GM19468 (cell line): ENCODE results near the gene ROR2.

Experiments
- ATAC-seq: cut with Tn5 transposase; IDR thresholded peaks from one replicate; pipeline ENCODE4 v1.9.1; 2021; ENCODE audit warnings: mild to moderate bottlenecking, moderate library complexity, moderate number of reproducible peaks; ENCODE audit not compliant: unreplicated experiment; ENCODE audit errors: extremely low read depth

Gene ROR2

DNA sequence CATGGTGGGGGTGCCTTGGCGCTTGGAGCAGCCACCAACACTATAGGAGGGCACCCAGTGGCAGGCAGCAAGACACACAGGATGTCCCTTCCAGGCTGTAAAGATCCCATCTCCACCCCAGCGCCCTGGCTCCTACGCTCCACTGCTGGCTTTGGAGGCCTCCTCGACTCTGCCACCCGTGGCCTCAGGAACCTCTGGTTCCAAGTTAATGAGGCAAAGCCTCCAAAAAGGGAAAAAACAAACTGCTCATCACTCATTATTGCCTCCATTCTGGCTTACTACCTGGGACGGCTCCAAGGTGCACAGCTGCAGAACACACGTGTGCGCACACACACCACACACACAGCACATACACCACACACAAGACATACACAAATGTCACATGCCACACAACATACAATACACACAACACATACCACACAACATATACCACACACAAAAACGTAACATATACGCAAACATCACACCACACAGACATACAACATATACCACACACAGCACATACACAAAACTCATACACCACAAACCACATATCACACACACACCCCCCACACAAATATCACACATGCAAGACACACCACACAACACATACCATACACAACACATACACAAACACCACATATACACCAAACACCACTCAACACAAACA lies 45.3 kb downstream of the ROR2 start:
- no peak for ATAC-seq

DNA sequence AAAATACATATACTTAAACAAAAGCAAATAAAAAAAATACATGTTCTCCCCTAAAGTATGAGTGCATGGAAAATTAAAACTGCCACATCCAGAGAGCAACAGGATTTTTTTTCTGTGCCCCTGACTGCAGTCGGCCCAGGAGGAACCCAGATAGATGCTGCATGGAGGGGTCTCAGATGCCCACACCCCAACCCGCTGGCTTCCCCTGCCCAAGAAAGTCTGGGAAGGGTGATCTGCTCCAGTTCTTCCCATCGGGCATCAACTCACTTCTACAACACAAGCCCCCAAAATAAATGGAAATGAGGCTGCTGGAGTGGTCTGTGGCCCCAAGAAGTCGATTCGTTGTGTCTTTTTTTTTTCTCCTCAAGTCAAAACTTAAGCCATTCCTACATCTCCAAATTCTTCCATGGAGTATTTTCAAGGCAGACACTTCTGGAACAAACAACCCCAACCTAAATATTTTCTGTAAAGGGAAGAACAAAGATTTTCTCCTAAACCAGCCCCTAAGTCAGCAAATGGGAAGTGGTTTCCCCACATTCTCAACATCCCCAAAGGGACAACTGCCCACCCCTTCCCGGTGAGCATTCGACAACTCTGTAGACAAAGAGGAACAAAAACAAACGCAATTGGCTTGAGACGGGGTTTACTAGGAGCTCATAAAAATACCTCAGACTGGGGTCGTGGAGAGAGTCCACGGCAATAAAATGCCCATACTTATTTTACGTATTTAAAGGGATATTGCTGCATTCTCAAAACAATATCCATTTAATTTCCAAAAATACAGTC lies 46.7 kb downstream of the ROR2 start:
- no peak for ATAC-seq

DNA sequence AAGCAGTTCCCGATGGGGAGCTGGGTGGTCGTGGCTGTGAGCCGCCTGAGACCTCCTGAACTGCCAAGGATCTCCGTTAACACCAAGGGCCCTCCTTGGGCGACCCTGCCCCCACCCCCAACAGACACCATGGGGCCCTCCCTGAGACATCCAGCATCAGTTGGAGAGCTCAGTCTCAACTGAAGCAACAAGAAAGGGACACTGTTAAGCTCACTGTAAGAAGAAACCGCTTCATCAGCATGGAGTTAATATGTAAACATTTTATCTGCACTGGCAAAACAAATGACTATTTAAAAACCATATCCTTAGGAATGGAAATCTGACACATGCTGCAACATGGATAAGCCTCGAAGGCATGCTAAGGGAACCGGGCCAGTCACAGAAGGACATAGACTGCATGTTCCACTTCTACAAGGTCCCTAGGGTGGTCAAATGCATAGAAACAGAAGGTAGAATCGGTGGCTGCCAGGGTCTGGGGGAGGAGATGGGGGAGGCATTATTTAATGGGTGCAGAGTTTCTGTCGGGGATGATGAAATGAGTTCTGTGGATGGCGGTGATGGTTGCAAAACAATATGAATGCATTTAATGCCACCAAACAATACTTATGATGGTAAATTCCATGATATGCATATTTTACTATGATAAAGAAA lies 47.4 kb downstream of the ROR2 start:
- no peak for ATAC-seq

DNA sequence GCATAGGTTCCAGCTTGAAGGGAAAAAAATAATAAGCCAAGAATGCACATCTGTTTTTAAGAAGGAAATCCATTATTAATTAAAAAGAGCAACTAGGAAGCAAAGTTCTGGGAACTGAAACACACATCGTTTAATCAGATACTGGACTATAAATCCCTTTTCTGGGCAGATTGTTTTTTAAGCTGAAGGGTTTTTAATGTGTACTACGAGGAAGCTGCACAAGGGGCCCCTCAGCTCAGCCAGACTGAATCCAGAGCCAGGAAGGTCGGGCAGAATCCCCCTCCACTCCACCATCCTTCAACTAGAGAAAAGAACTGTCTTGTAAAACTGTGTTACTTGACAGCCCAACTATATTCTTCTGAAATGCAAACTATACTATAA lies 49.2 kb downstream of the ROR2 start:
- no peak for ATAC-seq

DNA sequence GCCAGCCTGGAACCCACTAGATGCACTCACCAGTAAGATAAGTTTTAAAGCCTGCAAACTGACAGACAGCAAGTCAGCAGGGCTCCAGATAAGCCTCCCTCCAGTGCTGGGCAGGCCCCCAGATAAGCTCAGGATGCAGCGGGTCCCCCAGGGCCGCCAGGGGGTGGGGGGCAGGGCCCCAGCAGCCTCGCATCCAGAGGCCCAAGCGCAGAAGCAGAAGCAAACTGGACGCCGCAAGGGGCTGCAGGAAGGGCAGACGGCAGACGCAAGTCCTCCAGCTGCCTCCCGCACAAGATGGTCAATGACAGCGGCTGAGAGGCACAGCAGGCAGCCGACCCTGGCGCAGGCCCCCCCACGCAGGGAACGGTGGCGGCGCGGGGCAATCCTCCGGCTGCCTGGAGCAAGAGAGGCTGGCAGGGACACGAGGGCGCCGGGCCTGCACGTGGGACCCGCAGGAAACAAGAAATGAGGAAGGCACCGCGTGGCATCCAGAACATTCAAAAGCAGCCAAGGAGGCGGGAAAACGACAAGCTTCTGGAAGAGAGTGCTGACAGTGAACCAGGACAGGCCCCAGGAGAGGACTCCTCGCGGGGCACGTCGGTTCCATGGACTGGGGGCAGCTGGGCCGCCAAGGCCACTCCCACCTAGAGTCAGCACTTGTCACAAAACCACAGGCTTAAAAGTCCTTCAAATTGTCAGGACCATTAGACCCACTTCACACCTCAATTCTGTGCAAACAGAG lies 49.8 kb downstream of the ROR2 start:
- ATAC-seq, result no peak

DNA sequence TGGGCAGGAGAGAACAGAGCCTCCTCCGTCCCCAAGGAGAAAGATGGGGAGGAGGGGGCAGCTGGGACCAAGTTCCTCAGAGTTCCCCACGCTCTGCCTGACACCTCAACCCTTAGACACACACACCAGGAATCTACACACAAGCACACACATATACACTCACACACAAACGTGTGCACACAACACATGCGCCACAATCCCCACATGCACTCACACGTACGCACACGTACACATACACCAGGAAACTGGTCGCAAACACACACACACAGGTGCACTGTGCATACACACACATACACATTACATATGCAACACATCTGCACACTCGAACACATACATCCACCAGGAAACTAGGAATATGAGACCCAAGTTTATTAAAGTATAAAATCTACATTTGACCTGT lies 50.4 kb downstream of the ROR2 start:
- no peak for ATAC-seq

DNA sequence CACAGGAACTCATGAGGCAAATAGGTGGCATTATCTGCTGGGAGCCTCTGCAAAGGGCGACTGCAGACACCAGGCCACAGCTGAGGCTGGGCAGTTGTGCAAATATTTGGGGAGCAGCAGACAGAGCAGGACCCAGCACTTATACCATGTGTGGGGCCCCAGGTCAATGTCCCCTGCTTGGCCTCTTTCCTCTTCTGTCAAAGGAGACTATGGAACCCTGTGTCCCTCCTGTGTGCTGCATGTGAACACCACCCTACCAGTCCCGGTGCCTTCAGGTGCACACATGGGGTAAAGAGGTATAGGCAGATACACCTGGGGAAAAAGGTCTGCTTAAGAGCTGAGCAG lies 50.8 kb downstream of the ROR2 start:
- no peak for ATAC-seq

DNA sequence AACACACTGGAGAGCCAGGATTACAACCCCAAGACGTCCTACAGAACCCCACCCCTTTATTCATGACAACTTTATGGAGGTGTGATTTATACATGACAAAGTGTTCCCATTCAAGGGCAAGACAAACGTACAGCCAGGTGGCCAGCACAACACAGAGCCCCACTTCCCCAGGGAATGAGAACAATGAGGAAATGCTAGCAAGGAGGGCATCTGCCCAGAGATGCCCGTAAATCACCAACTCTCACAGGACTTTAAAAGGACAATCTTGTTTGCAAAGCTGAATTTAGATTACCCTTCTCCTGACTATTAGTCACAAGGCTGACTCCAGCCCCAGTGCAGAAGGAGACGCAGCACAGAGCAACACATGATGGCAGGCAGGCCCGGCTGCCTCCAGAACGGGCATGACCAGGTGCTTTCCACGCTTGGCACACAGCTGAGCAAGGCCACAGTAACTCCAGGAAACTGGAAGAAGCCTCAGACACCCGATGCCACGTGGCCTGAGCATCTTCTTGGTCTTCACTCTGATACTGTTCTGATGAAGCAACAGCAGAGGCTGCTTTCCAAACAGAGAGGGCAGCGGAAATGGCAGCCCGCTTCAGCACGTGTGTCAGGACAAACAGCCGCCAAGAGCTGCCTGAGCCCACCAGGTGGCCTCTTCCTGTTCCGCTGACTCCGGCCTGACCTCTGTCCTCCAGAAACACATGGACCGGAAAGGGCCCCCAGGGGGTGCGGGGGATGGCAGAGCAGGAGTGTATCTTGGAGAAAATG lies 51.4 kb downstream of the ROR2 start:
- ATAC-seq, result no peak

DNA sequence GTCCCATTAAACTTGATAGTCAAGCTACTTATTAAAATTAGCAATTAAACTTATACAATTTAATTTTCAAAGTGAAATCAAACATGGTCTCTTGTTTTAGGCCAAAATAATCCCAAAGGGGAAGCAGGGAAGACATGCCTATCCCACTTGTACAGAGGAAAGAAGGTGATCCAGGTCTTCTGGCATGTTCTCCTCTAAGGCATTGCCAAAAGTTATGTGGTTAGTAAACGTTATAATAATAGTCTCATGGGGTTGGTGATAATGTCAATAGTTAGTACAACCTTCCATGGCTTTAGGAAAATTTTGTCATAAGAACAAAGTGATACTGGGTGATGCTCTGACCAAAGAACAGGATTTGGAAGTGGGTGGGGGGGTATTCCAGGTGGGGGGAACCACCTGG lies 52.8 kb downstream of the ROR2 start:
- ATAC-seq, result no peak

DNA sequence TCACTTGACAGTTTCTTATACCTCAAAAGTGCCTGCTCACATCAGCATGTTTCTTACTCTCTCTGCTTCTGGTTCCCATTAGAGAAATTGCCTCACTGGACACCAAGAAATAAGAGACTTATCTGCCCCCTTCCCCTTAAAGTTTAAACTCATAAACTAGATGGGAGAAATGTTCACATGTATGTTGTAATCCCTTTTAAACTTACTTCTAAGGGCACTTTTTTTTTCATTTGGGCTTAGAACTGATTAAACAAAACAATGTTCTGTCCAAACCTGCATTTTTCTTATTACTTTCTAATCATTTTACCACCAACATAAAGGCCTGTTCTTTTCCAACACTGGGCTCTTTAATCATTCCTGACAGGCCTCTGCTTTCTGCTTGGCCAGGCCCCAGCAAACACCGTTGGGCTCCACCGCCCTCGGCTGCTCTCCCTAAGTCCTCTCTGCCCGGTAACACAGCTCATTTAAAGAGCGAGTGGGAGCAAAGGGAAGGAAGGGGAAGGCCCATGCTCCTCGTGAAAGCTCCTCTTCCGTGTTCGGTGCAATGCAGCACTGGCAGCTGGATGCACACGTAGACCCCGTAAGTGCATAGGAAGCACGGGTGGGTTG lies 53.4 kb downstream of the ROR2 start:
- no peak for ATAC-seq

DNA sequence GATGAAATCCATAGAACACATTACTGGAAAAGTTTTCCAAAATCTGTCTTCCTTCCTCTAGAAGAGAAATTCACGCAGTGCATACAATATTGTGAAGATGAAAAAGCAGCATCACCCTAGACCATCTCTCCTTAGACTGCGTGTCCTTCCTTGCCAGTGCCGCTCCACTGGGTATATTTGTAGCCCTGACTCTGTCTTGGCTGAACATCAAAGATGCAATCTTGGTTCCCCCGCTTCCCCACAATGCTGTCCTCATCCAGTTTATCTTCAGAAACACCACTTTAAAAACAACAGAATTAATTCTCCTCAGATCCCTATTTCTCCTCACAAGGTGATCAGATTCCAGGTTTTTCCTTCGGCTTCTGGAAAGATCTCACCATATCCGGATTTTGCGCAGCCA lies 53.9 kb downstream of the ROR2 start:
- ATAC-seq, result no peak

DNA sequence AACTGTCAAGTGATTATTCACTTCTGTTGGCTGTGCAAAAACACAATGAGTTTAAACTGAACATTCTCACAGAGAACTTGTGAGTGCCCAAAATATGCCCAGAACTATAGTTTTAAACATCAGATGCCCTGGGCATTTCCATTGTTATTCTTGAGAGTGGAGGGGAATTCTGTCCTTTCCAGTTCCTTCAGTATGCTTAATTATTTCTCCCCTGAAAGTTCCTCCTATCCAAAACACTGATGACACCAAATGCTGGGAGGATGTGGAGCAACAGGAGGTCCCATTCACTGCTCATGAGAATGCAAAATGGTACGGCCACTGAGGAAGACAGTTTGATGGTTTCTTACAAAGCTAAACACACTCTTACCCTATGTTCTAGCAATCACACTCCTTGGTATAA lies 55.5 kb downstream of the ROR2 start:
- no peak for ATAC-seq

DNA sequence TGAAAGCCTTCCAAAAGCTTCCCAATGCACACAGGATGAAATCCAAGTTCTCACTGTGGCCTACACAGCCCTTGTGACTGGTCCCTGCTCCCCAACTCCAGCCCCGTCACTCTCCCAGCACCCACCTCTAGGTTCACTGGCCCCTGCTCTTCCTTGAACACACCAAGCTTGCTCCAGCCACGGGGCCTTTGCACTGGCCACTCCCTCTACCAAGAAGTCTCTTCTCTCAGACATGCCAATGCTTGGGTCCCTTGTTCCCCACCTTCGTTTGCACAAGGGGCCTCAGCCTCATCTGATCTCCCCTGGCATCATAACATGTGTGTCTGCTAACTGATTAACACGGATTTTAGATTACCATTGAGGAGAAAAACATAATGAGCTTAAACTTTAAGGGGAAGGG lies 56.0 kb downstream of the ROR2 start:
- no peak for ATAC-seq

DNA sequence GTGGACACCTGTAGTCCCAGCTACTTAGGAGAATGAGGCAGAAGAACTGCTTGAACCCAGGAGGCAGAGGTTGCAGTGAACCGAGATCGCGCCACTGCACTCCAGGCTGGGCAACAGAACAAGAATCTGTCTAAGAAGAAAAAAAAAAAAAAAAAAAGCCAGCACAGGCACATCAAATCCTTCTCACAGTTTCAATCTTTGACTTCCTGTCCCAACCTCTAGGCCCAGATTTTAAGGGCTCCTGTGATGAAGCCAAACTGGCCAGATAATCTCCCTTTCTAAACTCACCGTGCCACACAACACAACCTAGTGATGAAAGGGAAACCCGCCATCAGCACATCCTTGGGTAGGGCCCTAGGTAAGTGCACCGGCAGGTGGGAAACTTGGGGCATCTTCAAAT lies 58.1 kb downstream of the ROR2 start:
- no peak for ATAC-seq

DNA sequence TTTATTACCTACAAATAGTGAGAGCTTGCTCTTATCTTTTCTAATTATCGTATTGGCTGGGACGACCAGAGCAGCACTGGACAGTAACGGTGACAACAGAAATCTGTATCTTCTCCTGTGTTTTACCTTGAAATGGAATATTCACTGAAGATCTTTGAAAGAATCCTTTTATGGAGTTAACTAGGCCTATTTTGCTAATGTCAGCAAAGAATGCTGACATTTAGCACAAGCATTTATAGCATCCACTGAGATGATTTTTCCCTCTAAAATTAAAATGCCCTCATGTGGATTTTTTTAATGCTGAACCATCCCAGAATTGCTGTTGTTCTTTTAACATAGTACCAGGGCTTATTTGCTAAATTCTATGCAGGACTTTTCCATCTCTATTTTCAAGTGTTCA lies 59.4 kb downstream of the ROR2 start:
- ATAC-seq, result no peak

DNA sequence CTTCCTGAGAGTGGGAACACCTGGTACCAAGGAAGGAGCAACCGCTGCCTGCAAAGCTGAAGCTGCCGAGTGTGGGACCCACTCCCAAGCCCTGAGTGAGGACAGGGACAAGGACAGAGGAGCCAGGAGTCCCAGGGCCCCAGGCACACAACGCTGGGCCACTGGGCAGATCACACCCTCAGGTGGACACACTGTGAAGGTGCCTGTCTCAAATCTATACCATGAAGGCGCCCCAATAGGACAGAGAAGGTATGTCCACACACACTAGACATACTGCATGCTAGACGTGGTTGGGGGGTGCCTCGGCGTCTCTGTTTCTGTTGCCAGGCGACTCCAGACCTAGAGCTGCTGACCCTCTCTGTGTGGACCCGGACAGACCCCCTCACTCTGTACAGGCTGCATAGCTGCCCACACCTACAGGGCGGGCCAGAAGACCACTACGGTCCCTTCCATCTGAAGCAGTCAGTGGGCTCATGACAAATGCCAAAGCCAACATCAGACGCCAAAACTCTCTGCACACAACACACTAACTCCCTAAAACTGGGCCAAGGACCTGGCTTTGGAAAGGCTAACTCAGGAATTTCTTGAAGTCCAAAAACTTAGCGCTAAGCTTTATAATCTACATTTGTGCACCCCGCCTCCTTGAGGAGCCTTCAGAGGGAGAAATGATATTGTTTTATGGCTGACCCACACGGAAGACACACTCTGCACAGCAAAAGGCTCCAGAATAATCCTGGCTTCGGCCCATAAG lies 60.7 kb downstream of the ROR2 start:
- no peak for ATAC-seq

DNA sequence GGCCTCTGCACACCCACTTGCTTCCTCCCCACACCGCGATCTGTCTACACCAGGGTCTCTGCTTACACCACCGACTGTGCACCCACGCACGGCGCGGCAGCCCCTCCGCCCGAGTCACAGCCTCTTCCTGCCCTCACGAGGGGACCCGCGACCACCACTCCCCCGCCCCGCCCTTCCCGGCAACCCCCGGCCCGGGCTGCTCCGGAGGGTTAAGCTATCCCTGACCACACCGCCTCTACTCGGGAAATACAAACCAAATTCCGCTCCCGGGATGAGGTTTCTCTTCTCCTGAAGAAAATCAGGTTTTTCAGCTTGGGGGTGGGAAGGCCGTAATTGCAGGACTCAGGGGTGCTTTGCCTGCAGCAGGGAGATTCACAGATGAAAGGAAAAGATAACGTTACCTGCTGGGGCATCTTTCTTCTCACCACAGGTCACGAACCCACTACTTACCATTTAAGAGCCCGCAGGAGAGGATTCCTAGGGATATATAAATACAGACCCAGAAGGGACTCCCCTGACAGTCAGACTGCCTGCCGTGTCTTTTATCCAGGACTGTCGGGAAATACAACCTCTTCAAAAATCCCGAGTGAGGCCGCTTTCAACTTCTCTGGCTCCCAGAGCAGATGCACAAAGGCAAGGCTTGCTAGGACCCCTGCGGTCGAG lies 63.5 kb downstream of the ROR2 start:
- ATAC-seq, result no peak

DNA sequence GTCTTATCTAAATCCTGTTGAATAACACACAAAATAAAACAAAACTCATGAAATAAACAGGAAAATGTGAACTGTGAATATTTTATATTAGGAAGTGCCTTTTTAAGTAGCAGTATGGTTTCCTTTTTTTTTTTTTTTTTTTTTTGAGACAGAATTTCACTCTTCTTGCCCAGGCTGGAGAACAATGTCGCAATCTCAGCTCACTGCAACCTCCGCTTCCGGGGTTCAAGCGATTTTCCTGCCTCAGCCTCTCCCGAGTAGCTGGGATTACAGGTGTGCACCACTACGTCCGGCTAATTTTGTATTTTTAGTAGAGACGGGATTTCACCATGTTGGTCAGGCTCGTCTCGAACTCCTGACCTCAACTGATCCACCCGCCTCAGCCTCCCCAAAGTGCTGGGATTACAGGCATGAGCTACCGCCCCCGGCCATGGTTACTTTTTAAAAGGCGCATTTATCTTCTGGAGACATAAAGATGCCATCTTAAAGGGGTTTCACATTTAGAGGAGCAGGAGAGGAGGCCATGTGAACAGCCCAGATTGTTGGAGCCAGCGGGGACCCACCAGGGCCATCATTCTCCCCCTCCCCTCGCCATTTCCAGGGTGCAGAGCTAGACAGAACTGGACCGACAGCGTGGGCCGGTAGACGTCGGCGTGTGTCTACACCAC lies 64.1 kb downstream of the ROR2 start:
- ATAC-seq, result no peak
